ENCODE data around the gene PTPRK.

GRCh38 chr6:128364766-128365519 is 155.5 kb downstream of the PTPRK start:
- no peak for TF ChIP-seq CTCF (IDR thresholded peaks at IDR 0.05)
- TF ChIP-seq POLR2A (IDR thresholded peaks at IDR 0.05): no peak
